IPS DF 19.7 (cell line): ENCODE measurements around the gene TRNT1.
A peak's percentile ranks its signal among the peaks of the same experiment; 100 is the strongest.

Experiments
- DNase-seq: peaks from one replicate; pipeline ENCODE4 v3.0.0-alpha.2; 2013; ENCODE audit warnings: low read depth, low spot score

Gene TRNT1

GRCh38 chr3:3126477-3127431 is at the start of gene TRNT1:
Gene TRNT1, plus strand, starts transcription at chr3:3126940. Its CDS starts 2,101 bp downstream, at chr3:3129041.
- peak; percentile 38 for DNase-seq

GRCh38 chr3:3080309-3080708 is 46.4 kb upstream of the TRNT1 start:
- DNase-seq = no peak

DNA sequence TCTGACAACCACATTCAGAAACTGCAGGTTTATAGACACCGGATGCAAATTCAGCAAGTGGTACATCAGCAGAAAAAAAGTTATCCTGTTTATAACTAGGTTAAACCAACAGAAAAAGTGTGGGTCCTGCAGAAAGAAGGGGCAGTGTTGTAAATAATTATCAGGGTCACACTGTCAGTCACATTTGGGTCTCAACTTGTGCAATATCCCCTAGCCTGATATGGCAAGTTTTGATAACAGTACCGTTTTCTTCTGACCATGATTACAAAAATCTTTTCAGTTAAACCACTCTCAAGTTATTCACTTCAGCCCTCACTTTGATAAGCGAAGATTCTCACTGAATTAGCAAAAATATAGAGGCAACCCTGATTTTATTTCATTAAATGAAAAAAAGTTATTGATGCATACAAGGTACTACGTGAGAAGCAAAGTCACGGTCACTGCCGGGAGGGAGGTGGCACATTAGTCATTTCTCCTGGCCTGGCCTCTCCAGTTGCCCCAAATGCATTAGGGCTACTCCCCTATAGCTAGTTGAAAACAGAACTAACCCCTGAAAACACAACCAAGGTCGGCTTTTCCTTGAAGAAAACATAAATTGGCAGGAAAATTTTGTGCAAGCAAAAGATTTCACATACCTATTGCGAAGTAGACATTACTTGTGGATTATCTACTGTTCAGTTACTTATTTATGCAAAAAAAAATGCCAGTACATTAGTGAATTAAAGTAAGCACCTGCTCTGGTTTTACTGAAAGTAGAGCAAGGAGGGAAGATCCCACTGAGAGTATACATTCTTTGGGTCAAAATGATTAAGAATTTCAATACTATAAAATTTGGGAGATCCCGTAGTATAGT is 45.1 kb upstream of the TRNT1 start:
- DNase-seq = no peak

DNA sequence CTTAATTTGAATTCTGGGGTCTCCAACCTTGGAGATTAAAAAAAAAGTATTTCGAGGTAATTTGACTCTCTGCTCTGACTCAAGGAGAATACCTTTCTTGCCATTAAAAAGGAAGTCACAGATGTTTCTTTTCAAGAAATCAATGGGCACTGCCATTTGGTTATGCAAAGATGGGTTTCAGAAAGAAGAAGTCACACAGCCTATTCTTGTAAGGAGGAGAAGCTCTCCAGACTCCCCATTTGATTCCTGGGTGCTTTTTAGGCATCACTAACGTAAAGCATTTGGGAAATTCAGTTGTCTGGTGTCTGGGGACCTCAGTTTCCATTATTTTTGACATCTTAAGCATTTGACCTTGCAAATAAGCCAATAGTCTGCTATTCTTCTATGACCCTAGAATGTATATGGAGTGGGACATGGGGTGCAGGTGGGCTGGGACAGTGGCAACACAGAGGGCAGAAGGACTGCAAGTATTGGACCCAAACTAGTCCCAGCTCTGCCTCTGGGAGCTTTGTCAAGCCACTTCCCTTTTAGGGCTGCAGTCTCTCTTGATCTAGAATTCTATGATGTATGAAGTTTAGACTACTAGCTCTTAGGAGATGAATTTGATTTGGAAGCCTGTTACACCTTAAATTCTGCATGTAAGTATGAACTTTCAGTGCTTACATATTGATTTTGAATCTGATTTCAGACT is 44.4 kb upstream of the TRNT1 start:
- no peak for DNase-seq

- DNase-seq = no peak
Observed at GRCh38 chr3:3084890-3085289, 41.9 kb upstream of the TRNT1 start.

DNA sequence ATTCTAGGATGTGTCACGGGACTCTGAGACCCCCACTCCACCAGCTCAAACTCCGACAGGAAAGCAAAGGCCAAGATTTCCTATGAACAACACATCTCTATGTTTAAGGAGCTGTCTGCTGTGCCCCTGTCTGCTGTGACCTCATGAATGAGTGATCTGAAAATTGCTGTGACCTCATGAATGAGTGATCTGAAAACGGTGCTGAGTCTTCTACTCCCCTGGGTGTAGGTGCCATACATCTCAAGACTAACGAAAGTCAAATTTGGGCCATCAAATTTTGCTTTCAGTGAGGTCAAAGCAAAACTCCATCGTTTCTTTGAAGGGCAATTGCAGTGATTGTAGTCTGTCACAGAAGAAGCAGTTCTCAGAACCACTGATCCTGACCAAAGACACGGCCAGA is 41.0 kb upstream of the TRNT1 start:
- DNase-seq = no peak

- no peak for DNase-seq
Observed at GRCh38 chr3:3086239-3086638, 40.5 kb upstream of the TRNT1 start.

DNA sequence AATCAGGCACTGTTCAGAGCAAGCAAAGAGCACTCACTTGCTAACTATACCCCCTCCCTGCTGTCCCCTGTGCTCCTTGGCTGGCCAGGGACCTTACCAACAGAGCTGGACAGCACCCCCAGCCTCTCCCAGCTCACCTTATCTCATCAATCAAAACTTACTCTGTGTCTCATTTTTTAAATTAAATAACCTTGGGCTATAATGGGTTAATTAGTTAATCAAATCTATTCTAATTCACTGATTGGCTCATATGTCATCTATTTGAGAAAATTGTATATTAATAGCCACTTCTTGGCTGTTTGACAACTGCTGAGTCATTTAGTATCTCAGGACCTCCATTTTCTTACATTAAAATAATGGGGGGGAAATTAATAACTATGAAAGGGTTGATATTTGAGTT is 39.5 kb upstream of the TRNT1 start:
- no peak for DNase-seq

- DNase-seq = no peak
Observed at GRCh38 chr3:3087716-3088465, 38.8 kb upstream of the TRNT1 start.

GRCh38 chr3:3089017-3089416 is 37.7 kb upstream of the TRNT1 start:
- DNase-seq = no peak

DNA sequence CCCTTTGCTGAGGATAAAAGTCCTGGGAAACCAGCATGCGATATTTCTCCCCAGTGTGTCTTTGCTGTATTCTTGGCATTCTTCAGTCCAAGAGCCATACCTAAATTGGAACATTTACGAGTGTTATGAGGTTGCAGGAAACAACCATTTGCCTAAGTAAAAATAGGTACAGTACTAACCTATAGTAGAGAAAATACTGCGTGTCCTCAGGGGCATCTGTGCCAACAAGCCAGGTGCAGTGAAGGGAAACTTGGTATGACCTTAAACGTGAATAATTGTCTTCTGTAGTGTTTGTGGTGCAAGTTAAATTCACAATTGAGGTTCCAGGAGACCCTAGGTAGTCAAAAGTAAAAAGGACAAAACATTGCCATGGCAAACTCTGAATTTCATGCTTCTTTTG is 28.8 kb upstream of the TRNT1 start:
- no peak for DNase-seq

- DNase-seq = no peak
Observed at GRCh38 chr3:3101660-3102458, 24.9 kb upstream of the TRNT1 start.

DNA sequence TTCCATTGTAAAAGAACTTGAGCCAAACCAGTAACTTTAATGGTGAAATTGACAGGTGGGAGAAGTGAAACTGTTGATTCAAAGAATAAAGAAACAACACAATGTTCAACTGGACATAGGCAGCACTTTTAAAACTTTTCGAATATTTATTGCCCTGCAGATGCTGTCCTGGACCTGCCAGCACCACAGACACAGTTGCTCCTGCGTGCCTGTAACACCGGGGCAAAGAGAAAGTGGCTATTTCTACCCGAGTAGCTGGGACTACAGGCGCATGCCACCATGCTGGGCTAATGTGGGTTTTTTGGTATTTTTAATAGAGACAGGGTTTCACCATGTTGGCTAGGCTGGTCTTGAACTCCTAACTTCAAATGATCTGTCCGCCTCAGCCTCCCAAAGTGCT is 24.0 kb upstream of the TRNT1 start:
- DNase-seq = no peak

DNA sequence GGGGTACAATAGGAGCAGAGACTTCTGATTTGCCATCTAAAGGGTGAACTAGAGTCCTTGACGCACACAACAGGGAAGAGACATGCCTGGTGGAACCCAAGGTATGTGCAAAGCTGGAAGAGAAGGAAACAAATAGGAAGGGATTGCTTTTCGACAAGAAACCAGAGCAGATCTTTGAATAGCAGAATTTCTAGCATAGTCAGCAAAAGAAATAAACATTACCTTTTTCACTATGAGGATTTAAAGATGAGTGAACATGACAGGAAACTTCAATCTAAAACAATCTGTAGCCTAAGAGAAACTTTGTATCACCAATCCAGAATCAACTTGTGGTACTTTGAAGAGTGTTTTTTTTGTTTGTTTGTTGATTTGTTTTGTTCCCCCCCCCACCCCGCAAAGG is 21.5 kb upstream of the TRNT1 start:
- no peak for DNase-seq

DNA sequence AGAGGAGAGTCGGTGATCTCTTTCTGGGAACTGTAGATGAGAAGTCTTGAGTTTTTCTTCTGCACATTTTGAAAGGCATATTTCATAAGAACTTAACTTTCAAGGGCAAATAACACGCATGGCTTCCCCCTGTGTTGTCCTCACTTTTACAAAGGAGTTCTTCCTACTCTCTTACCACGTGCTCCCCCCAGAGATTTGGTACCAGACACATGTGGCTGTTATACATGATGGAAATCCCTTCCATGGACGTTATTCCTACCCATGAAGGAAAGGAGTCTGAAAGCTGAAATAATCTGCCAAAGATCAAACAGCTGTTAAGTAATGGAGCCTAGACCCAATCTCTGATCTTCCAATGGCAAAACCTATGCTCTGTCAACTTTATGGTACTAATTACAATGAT is 20.9 kb upstream of the TRNT1 start:
- no peak for DNase-seq

DNA sequence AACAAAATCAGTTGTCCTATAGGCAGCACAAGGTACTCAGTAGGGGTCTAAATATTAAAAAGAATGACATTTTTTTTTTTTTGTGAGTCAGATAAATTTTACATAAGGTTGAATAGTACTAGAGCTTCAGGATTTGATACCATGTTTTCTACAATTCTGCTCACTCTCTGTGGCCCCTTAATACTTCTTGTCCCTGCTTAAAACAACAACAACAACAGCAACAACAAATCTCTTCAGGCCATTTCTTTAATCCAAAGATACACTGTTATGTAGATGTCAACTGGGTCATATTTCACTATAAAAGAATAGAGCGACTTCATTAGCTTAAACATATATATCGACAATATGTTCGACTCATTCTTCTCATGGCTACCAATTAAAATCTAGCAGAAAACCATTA is 19.6 kb upstream of the TRNT1 start:
- DNase-seq = no peak

DNA sequence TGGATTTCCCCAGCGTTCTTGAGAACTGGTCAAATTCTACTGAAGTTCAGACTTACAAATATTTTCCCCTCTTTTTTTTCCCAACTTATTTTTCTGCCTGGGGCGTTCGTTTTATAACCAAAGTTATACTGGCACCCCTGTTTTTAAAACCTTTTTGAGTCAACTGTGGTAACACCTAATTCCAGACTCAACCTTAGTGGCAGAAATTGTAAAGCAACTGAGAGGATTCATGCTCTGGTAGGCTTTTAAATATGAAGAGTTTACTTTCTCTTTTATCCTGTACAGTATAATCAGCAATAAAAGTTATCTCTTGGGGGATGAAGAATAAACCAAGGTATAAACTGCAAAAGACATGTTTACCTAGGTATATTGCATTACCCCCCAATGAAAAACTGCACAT is 18.9 kb upstream of the TRNT1 start:
- DNase-seq = no peak

- DNase-seq = no peak
Observed at GRCh38 chr3:3109407-3110298, 17.1 kb upstream of the TRNT1 start.

GRCh38 chr3:3110299-3110630 is 16.5 kb upstream of the TRNT1 start, which contains the start of gene IL5RA:
Gene IL5RA, minus strand, starts transcription at chr3:3110374. Its CDS starts 5,390 bp downstream, at chr3:3104984.
- DNase-seq = no peak
